SK-N-MC (cell line): ENCODE measurements around the gene NDUFAF4.

Source experiments
- DNase-seq: peaks from one replicate; pipeline ENCODE4 v3.0.0-alpha.2; 2011; ENCODE audit warnings: low read depth, low spot score
- H3K27ac ChIP-seq: fragments of 200-600 bp; sonication (generic); 2 replicates; pipeline ENCODE4 v1.5.1; 2016; ENCODE audit warnings: mixed run types
- H3K36me3 ChIP-seq: fragments of 200-600 bp; sonication (generic); 2 replicates; pipeline ENCODE4 v1.6.1; 2017; ENCODE audit warnings: antibody characterized with exemption, low read length, mixed read lengths; ENCODE audit not compliant: insufficient read depth
- H3K4me3 ChIP-seq: fragments of 200-600 bp; sonication (generic); 2 replicates; pipeline ENCODE4 v1.5.1; 2016
- H3K9ac ChIP-seq: fragments of 200-600 bp; sonication (generic); 2 replicates; pipeline ENCODE4 v1.8.0; 2017; ENCODE audit warnings: mixed run types, mixed read lengths; ENCODE audit not compliant: insufficient read length
- H3K9me3 ChIP-seq: fragments of 200-600 bp; sonication (generic); 2 replicates; pipeline ENCODE4 v1.6.1; 2017; ENCODE audit warnings: low read depth, mild to moderate bottlenecking, antibody characterized with exemption, low read length, moderate library complexity, mixed read lengths
- EZH2 ChIP-seq: fragments of 200-600 bp; sonication (generic); IDR thresholded peaks from one replicate; pipeline ENCODE4 v1.6.1; 2017; ENCODE audit warnings: antibody characterized with exemption
- FOXP2 ChIP-seq: optimal IDR thresholded peaks from 2 replicates; pipeline ENCODE3; 2011; ENCODE audit warnings: mild to moderate bottlenecking, moderate library complexity; ENCODE audit not compliant: insufficient read depth; ENCODE audit errors: extremely low read length, control extremely low read depth
- POLR2AphosphoS5 ChIP-seq: IDR thresholded peaks from 2 replicates; pipeline ENCODE4 v1.6.1; 2012; ENCODE audit warnings: mild to moderate bottlenecking, low read depth, low read length, borderline replicate concordance

Gene NDUFAF4

GRCh38 chr6:96856856-96857255 lies 40.8 kb downstream of the NDUFAF4 start:
- H3K36me3 ChIP-seq = no peaks in the 10 kb centered on the region
- H3K9ac ChIP-seq = no peak overlapping the region
- DNase-seq = no peak
- H3K27ac ChIP-seq = no peak overlapping the region
- no peaks in the 10 kb centered on the region for H3K9me3 ChIP-seq
- TF ChIP-seq POLR2AphosphoS5 = no peak
- no peak for TF ChIP-seq EZH2
- no peak for TF ChIP-seq FOXP2
- no peak overlapping the region for H3K4me3 ChIP-seq

DNA sequence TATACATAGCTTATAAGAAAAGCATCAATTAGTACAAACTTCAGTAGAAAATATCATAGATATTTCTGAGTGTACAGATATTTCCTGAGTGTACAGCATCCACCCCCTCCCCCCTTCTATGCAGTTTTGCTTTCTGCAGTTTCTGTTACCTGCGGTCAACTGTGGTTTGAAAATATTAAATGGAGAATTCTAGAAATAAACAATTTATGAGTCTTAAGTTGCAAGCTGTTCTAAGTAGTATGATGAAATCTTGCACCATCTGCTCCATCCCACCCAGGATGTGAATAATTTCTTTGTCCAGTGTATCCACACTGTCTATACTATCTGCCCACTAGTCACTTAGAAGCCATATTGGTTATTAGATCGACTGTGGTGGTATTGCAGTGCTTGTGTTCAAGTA lies 44.6 kb downstream of the NDUFAF4 start:
- DNase-seq = no peak
- Histone ChIP-seq H3K9ac (no peak overlapping the region), H3K27ac (no peak overlapping the region), H3K36me3 (no peaks in the 10 kb centered on the region), H3K4me3 (no peak overlapping the region), H3K9me3 (no peaks in the 10 kb centered on the region)
- TF ChIP-seq EZH2 = no peak
- TF ChIP-seq FOXP2 = no peak
- no peak for TF ChIP-seq POLR2AphosphoS5

GRCh38 chr6:96852605-96853004 lies 45.1 kb downstream of the NDUFAF4 start:
- TF ChIP-seq EZH2 = no peak
- TF ChIP-seq POLR2AphosphoS5 = no peak
- no peak for TF ChIP-seq FOXP2
- no peaks in the 10 kb centered on the region for H3K36me3 ChIP-seq
- DNase-seq = no peak
- no peak overlapping the region for H3K4me3 ChIP-seq
- no peak overlapping the region for H3K27ac ChIP-seq
- H3K9me3 ChIP-seq = no peaks in the 10 kb centered on the region
- no peak overlapping the region for H3K9ac ChIP-seq

DNA sequence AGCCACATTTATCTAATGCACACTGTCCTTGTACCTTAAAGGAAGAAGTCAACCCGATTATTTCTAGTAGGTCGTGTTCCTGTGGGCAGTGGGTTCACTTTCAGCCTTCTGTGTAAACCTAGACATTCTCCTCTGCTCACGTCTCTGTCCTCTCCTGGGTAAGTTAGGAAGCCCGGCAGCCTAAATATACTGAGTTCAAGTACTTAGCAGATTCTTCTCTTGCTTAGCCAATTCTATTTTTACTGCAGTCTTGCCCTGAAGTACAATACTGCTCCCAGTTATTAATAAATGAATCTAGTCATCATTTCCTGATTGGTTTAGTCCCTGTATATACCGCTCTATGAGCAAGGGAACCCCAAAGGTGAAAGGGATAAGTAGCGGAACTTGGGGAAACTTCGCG lies 45.8 kb downstream of the NDUFAF4 start:
- Histone ChIP-seq H3K9ac (no peak overlapping the region), H3K9me3 (no peaks in the 10 kb centered on the region), H3K36me3 (no peaks in the 10 kb centered on the region), H3K27ac (no peak overlapping the region), H3K4me3 (no peak overlapping the region)
- no peak for DNase-seq
- TF ChIP-seq POLR2AphosphoS5 (no peak), FOXP2 (no peak), EZH2 (no peak)

DNA sequence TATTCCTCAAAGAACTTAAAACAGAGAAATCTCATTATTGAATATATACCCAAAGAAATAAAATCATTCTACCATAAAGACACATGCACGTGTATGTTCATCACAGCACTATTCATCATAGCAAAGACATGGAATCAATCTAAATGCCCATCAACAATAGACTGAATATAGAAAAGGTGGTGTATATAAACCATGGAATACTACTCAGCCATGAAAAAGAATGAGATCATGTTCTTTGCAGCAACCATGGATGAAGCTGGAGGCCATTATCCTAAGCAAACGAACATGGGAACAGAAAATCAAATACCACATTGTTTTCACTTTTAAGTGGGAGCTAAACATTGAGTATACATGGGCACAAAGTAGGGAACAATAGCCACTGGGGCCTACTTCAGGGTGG lies 48.1 kb downstream of the NDUFAF4 start:
- no peak for TF ChIP-seq EZH2
- no peak for TF ChIP-seq FOXP2
- TF ChIP-seq POLR2AphosphoS5 = no peak
- Histone ChIP-seq H3K4me3 (no peak overlapping the region), H3K36me3 (no peaks in the 10 kb centered on the region), H3K9ac (no peak overlapping the region), H3K9me3 (no peaks in the 10 kb centered on the region), H3K27ac (no peak overlapping the region)
- no peak for DNase-seq

DNA sequence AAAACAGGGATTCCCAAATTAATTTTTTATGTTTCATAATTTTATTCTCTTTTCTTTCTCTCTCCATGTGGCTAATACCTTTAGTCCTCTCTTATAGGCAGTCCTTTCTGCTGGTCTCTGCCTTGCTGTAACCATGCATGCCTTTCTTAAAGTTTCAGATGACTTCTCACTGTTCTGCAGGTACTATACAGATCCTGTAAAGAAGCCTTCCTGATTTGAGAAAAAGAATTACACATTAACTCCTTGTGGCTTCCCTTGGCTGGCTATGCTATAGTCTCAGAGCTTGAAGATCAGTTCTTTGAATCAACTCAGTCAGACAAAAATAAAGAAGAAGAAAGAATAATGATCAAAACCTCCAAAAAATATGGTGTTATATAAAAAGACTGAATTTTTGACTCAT lies 53.2 kb downstream of the NDUFAF4 start:
- Histone ChIP-seq H3K27ac (no peak overlapping the region), H3K9me3 (no peaks in the 10 kb centered on the region), H3K9ac (no peak overlapping the region), H3K4me3 (no peak overlapping the region), H3K36me3 (no peaks in the 10 kb centered on the region)
- no peak for DNase-seq
- no peak for TF ChIP-seq POLR2AphosphoS5
- no peak for TF ChIP-seq FOXP2
- no peak for TF ChIP-seq EZH2

- Histone ChIP-seq H3K9me3 (no peaks in the 10 kb centered on the region), H3K27ac (peak overlapping the region; percentile 52; the same call in 1 of the 2 replicates), H3K4me3 (no peak overlapping the region), H3K9ac (no peak overlapping the region), H3K36me3 (no peaks in the 10 kb centered on the region)
- TF ChIP-seq FOXP2 (no peak), POLR2AphosphoS5 (no peak), EZH2 (no peak)
- no peak for DNase-seq
These were observed 56.3 kb downstream of the NDUFAF4 start for GRCh38 chr6:96841345-96841744.
